ENCODE results near the gene FAF2.

FAF2 gene

GRCh38 chr5:176497852-176498251 lies 49.7 kb downstream of the FAF2 start:
- Histone ChIP-seq H3K4me3 (ENCODE audit: low read depth, low read length) (no peak overlapping the region), H3K9me3 (ENCODE audit: control insufficient read depth, low read length) (no peaks in the 10 kb centered on the region), H3K79me2 (no peaks in the 10 kb centered on the region), H3K9ac (no peak overlapping the region), H3K27ac (no peak overlapping the region), H3K36me3 (ENCODE audit: control insufficient read depth, insufficient read depth, low read length) (no peaks in the 10 kb centered on the region), H2AFZ (no peak overlapping the region), H3K4me1 (peaks cover under 1% of the 10 kb centered on the region), H3K27me3 (ENCODE audit: control insufficient read depth, insufficient read depth, low read length) (no peaks in the 10 kb centered on the region), H3K4me2 (ENCODE audit: low read length) (no peak overlapping the region)
- TF ChIP-seq CTCF (IDR thresholded peaks at IDR 0.05) = no peak

GRCh38 chr5:176499273-176499672 lies 51.1 kb downstream of the FAF2 start:
- no peak for TF ChIP-seq CTCF (IDR thresholded peaks at IDR 0.05)
- no peaks in the 10 kb centered on the region for H3K36me3 ChIP-seq (ENCODE audit: control insufficient read depth, insufficient read depth, low read length)
- no peaks in the 10 kb centered on the region for H3K27me3 ChIP-seq (ENCODE audit: control insufficient read depth, insufficient read depth, low read length)
- H3K9me3 ChIP-seq (ENCODE audit: control insufficient read depth, low read length) = no peaks in the 10 kb centered on the region
- H3K9ac ChIP-seq = no peak overlapping the region
- H2AFZ ChIP-seq = no peak overlapping the region
- H3K4me2 ChIP-seq (ENCODE audit: low read length) = no peak overlapping the region
- H3K4me1 ChIP-seq = no peaks in the 10 kb centered on the region
- no peak overlapping the region for H3K4me3 ChIP-seq (ENCODE audit: low read depth, low read length)
- H3K79me2 ChIP-seq = no peaks in the 10 kb centered on the region
- H3K27ac ChIP-seq = no peak overlapping the region

- TF ChIP-seq CTCF (IDR thresholded peaks at IDR 0.05) = no peak
- no peaks in the 10 kb centered on the region for H3K36me3 ChIP-seq (ENCODE audit: control insufficient read depth, insufficient read depth, low read length)
- no peak overlapping the region for H3K4me3 ChIP-seq (ENCODE audit: low read depth, low read length)
- H2AFZ ChIP-seq = no peak overlapping the region
- H3K4me1 ChIP-seq = no peaks in the 10 kb centered on the region
- no peak overlapping the region for H3K27ac ChIP-seq
- H3K9ac ChIP-seq = no peak overlapping the region
- H3K27me3 ChIP-seq (ENCODE audit: control insufficient read depth, insufficient read depth, low read length) = no peaks in the 10 kb centered on the region
- no peaks in the 10 kb centered on the region for H3K79me2 ChIP-seq
- no peaks in the 10 kb centered on the region for H3K9me3 ChIP-seq (ENCODE audit: control insufficient read depth, low read length)
- H3K4me2 ChIP-seq (ENCODE audit: low read length) = no peak overlapping the region
Measured at GRCh38 chr5:176500511-176500910, 52.3 kb downstream of the FAF2 start.

GRCh38 chr5:176501333-176501732 lies 53.1 kb downstream of the FAF2 start:
- Histone ChIP-seq H3K4me2 (ENCODE audit: low read length) (no peak overlapping the region), H3K9me3 (ENCODE audit: control insufficient read depth, low read length) (no peaks in the 10 kb centered on the region), H2AFZ (no peak overlapping the region), H3K4me3 (ENCODE audit: low read depth, low read length) (no peak overlapping the region), H3K27me3 (ENCODE audit: control insufficient read depth, insufficient read depth, low read length) (no peaks in the 10 kb centered on the region), H3K4me1 (no peaks in the 10 kb centered on the region), H3K27ac (no peak overlapping the region), H3K36me3 (ENCODE audit: control insufficient read depth, insufficient read depth, low read length) (no peaks in the 10 kb centered on the region), H3K9ac (no peak overlapping the region), H3K79me2 (no peaks in the 10 kb centered on the region)
- TF ChIP-seq CTCF (IDR thresholded peaks at IDR 0.05) = no peak

GRCh38 chr5:176503496-176503895 lies 55.3 kb downstream of the FAF2 start:
- no peak overlapping the region for H3K4me3 ChIP-seq (ENCODE audit: low read depth, low read length)
- no peaks in the 10 kb centered on the region for H3K9me3 ChIP-seq (ENCODE audit: control insufficient read depth, low read length)
- no peak overlapping the region for H2AFZ ChIP-seq
- H3K4me2 ChIP-seq (ENCODE audit: low read length) = no peak overlapping the region
- H3K27me3 ChIP-seq (ENCODE audit: control insufficient read depth, insufficient read depth, low read length) = no peaks in the 10 kb centered on the region
- no peaks in the 10 kb centered on the region for H3K36me3 ChIP-seq (ENCODE audit: control insufficient read depth, insufficient read depth, low read length)
- no peak for TF ChIP-seq CTCF (IDR thresholded peaks at IDR 0.05)
- no peaks in the 10 kb centered on the region for H3K79me2 ChIP-seq
- H3K27ac ChIP-seq = no peak overlapping the region
- no peak overlapping the region for H3K9ac ChIP-seq
- H3K4me1 ChIP-seq = no peaks in the 10 kb centered on the region

All from parathyroid adenoma (tissue), 2 donors.